ENCODE results near the gene CEMIP. TPM values are rescaled to one million over a fixed set of nuclear protein-coding genes. Genes with fewer than 3 reads are reported as not detected.

CEMIP gene
- total and polyA plus RNA-seq, 2 of the 8 experiments (the other 6 are each of a cell fraction or from before 2014, with no cell fraction given) = 0.11 to 0.60 TPM

GRCh38 chr15:80779658-80780415, 667 bp downstream of the CEMIP start (continued):
- TF ChIP-seq SAP30 (IDR thresholded peaks at IDR 0.05; ENCODE audit: insufficient read depth, insufficient replicate concordance, low read length) = peak; percentile 45
